ENCODE data around the gene ZBP1.

The ZBP1 gene

DNA sequence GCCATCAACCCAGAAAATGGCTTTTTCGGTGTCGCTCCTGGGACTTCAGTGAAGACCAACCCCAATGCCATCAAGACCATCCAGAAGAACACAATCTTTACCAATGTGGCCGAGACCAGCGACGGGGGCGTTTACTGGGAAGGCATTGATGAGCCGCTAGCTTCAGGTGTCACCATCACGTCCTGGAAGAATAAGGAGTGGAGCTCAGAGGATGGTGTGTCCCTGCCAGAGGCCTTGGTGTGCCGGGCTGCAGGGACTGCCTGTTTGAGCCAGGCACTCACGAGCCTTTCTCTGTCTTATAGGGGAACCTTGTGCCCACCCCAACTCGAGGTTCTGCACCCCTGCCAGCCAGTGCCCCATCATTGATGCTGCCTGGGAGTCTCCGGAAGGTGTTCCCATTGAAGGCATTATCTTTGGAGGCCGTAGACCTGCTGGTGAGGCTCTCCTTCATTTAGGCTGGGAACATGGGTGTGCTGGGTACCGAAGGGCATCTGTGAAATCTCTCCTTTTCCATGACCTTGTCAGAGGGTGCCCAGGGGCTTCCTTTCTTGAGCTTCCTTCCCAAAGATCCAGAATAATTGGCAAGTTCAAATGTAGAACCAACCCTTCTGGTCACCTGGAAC, 55.9 kb downstream of the ZBP1 start:
- Histone ChIP-seq H3K36me3 (replicated peaks; ENCODE audit: insufficient read depth, low read length) (no peaks in the 10 kb centered on the region), H3K4me3 (ENCODE audit: low read length) (no peak overlapping the region), H3K27me3 (replicated peaks; ENCODE audit: insufficient read depth, low read length) (peaks cover 100% of the 10 kb centered on the region), H3K9me2 (replicated peaks; ENCODE audit: insufficient read depth, low read length) (no peaks in the 10 kb centered on the region), H3K4me2 (ENCODE audit: low read depth, low read length) (no peak overlapping the region), H3F3A (ENCODE audit: insufficient read depth, low read length) (no peaks in the 10 kb centered on the region), H3K79me2 (ENCODE audit: low read length) (no peaks in the 10 kb centered on the region), H3K4me1 (ENCODE audit: low read length) (no peaks in the 10 kb centered on the region), H3K9me3 (replicated peaks; ENCODE audit: insufficient read depth, low read length) (no peaks in the 10 kb centered on the region), H2AFZ (ENCODE audit: low read length) (no peak overlapping the region), H3K27ac (ENCODE audit: low read length) (no peak overlapping the region), H3K9ac (ENCODE audit: low read length) (no peak overlapping the region), H4K20me1 (ENCODE audit: insufficient read depth, low read length) (no peaks in the 10 kb centered on the region)
- no peak for TF ChIP-seq EZH2 (optimal IDR thresholded peaks at IDR 0.05; ENCODE audit: low read depth, low read length)
- TF ChIP-seq, protein P1, sequence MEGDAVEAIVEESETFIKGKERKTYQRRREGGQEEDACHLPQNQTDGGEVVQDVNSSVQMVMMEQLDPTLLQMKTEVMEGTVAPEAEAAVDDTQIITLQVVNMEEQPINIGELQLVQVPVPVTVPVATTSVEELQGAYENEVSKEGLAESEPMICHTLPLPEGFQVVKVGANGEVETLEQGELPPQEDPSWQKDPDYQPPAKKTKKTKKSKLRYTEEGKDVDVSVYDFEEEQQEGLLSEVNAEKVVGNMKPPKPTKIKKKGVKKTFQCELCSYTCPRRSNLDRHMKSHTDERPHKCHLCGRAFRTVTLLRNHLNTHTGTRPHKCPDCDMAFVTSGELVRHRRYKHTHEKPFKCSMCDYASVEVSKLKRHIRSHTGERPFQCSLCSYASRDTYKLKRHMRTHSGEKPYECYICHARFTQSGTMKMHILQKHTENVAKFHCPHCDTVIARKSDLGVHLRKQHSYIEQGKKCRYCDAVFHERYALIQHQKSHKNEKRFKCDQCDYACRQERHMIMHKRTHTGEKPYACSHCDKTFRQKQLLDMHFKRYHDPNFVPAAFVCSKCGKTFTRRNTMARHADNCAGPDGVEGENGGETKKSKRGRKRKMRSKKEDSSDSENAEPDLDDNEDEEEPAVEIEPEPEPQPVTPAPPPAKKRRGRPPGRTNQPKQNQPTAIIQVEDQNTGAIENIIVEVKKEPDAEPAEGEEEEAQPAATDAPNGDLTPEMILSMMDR (IDR thresholded peaks at IDR 0.05; ENCODE audit: low read length), result no peak
- TF ChIP-seq EZH2phosphoT487 (IDR thresholded peaks at IDR 0.05; ENCODE audit: low read length), result no peak
- no peak for DNase-seq

DNA sequence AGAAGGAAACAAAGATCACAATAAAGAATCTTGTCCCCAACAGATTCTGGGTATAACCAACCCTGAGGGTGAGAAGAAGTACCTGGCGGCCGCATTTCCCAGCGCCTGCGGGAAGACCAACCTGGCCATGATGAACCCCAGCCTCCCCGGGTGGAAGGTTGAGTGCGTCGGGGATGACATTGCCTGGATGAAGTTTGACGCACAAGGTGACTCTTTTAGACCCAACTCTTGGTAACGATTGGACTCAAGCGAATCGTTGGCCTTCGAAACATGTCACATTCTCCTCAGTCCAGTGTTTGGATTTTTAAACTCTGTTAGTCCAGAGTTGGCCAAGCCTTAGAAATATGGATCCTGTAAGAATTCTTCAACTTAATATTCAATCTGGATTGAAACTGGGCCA, 56.7 kb downstream of the ZBP1 start:
- Histone ChIP-seq H3K4me1 (ENCODE audit: low read length) (no peaks in the 10 kb centered on the region), H4K20me1 (ENCODE audit: insufficient read depth, low read length) (no peaks in the 10 kb centered on the region), H3F3A (ENCODE audit: insufficient read depth, low read length) (no peaks in the 10 kb centered on the region), H3K79me2 (ENCODE audit: low read length) (no peaks in the 10 kb centered on the region), H3K4me3 (ENCODE audit: low read length) (no peak overlapping the region), H3K27me3 (replicated peaks; ENCODE audit: insufficient read depth, low read length) (peaks cover 100% of the 10 kb centered on the region), H3K9me3 (replicated peaks; ENCODE audit: insufficient read depth, low read length) (no peaks in the 10 kb centered on the region), H3K4me2 (ENCODE audit: low read depth, low read length) (no peak overlapping the region), H3K9me2 (replicated peaks; ENCODE audit: insufficient read depth, low read length) (no peaks in the 10 kb centered on the region), H3K9ac (ENCODE audit: low read length) (no peak overlapping the region), H3K27ac (ENCODE audit: low read length) (no peak overlapping the region), H3K36me3 (replicated peaks; ENCODE audit: insufficient read depth, low read length) (no peaks in the 10 kb centered on the region), H2AFZ (ENCODE audit: low read length) (no peak overlapping the region)
- TF ChIP-seq EZH2 (optimal IDR thresholded peaks at IDR 0.05; ENCODE audit: low read depth, low read length), result no peak
- no peak for TF ChIP-seq EZH2phosphoT487 (IDR thresholded peaks at IDR 0.05; ENCODE audit: low read length)
- TF ChIP-seq, protein P1 (IDR thresholded peaks at IDR 0.05; ENCODE audit: low read length), result no peak
- DNase-seq, result no peak

DNA sequence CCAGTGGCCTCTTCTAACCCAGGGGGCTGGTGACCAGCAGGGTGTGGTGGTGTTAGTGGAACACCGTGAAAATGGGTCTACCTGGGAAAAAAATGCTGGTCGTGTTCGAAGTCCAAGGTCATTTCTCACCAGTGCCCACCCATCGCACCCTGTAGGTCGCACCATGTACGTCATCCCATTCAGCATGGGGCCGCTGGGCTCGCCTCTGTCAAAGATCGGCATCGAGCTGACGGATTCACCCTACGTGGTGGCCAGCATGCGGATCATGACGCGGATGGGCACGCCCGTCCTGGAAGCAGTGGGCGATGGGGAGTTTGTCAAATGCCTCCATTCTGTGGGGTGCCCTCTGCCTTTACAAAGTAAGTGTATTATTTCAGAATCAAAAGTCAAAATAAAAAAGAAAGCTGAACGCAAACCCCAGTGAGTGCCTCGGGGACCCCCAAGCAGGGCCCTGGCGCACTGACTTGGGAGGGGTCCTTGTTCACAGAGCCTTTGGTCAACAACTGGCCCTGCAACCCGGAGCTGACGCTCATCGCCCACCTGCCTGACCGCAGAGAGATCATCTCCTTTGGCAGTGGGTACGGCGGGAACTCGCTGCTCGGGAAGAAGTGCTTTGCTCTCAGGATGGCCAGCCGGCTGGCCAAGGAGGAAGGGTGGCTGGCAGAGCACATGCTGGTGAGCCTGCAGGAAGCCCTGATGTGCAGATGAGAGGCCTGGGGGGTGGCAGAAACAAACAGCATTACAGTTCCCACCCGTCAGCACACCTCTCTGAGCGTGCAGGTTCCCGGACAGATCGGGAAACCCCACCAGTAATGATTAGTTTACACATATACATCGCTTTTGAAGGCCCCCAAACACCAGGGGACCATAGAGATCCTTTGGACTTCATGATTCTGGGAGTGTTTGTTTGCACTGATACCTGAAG, 57.4 kb downstream of the ZBP1 start:
- Histone ChIP-seq H3K79me2 (ENCODE audit: low read length) (no peaks in the 10 kb centered on the region), H3K27me3 (replicated peaks; ENCODE audit: insufficient read depth, low read length) (peaks cover 100% of the 10 kb centered on the region), H3K4me1 (ENCODE audit: low read length) (no peaks in the 10 kb centered on the region), H3K27ac (ENCODE audit: low read length) (no peak overlapping the region), H3K9ac (ENCODE audit: low read length) (no peak overlapping the region), H2AFZ (ENCODE audit: low read length) (no peak overlapping the region), H3K9me3 (replicated peaks; ENCODE audit: insufficient read depth, low read length) (no peaks in the 10 kb centered on the region), H4K20me1 (ENCODE audit: insufficient read depth, low read length) (no peaks in the 10 kb centered on the region), H3F3A (ENCODE audit: insufficient read depth, low read length) (no peaks in the 10 kb centered on the region), H3K9me2 (replicated peaks; ENCODE audit: insufficient read depth, low read length) (no peaks in the 10 kb centered on the region), H3K4me3 (ENCODE audit: low read length) (no peak overlapping the region), H3K36me3 (replicated peaks; ENCODE audit: insufficient read depth, low read length) (no peaks in the 10 kb centered on the region), H3K4me2 (ENCODE audit: low read depth, low read length) (no peak overlapping the region)
- TF ChIP-seq, protein P1 (IDR thresholded peaks at IDR 0.05; ENCODE audit: low read length), result no peak
- no peak for TF ChIP-seq EZH2 (optimal IDR thresholded peaks at IDR 0.05; ENCODE audit: low read depth, low read length)
- no peak for TF ChIP-seq EZH2phosphoT487 (IDR thresholded peaks at IDR 0.05; ENCODE audit: low read length)
- no peak for DNase-seq
